SK-N-MC (cell line): ENCODE results near the gene RASSF10.

Experiments
- EZH2 ChIP-seq: fragments of 200-600 bp; sonication (generic); IDR thresholded peaks from one replicate; pipeline ENCODE4 v1.6.1; 2017; ENCODE audit warnings: antibody characterized with exemption
- POLR2AphosphoS5 ChIP-seq: IDR thresholded peaks from 2 replicates; pipeline ENCODE4 v1.6.1; 2012; ENCODE audit warnings: mild to moderate bottlenecking, low read depth, low read length, borderline replicate concordance

- no peak for TF ChIP-seq POLR2AphosphoS5
- no peak for TF ChIP-seq EZH2
Observed at GRCh38 chr11:12963051-12963450, 46.1 kb upstream of the RASSF10 start.
